ENCODE results near the gene AMH. TPM values are rescaled to one million over a fixed set of nuclear protein-coding genes. Genes with fewer than 3 reads are reported as not detected.

The AMH gene
- total and polyA plus RNA-seq, 2 of the 13 experiments (the other 11 are each of a cell fraction or from before 2014, with no cell fraction given), result 0.03 to 0.18 TPM

DNA sequence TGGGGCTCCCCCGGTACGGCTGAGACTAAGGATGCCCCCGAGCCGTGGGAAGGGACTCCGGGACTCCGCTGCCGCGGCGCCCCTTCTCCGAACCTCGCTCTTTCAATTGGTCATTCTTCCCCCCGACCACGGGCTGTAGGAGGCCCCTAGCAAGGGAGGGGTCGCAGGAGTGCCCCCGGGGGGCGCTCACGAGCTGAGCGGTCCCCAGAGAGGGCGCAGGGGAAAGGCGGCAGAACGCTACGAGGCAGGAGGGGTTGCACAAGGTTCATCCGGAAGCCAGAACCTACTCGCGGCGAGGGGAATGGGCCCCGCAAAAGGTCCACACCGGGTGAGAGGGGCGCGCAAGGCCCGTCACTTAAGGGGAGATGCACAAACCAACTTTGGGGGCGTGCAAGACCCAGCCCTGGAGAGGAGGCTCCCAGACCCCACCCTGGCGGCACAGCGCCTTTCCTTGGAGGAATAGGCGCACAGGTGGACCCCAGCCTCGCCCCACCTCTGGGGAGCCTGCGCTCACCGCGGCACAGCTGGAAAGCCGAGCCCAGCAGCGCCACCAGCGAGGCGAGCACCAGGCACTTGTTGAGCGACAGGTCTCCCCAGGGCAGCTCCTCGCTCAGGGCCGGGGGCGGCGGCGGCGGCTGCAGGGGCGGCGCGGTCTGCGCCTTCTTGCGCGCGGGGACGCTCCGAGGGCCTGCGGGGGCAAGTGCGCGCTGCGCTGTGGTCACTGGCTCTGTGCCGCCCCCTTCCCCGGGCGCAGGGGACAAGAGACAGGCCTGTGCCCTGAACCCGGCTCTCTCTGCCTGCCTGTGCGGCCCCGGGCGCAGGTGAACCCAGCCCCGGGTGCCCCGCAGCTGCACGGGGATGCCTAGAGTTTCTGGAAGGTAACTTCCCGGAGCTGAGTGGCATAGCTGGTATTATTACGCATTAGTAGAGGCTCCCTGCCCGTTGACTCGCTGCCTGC, 4.3 kb downstream of the AMH start (continued):
- peak; percentile 56 for TF ChIP-seq STAG1 (CRISPR knock-in tag; IDR thresholded peaks at IDR 0.05)
- TF ChIP-seq ZFP36L1 (CRISPR knock-in tag; IDR thresholded peaks at IDR 0.05), result peak; percentile 64; the same call in 1 of the 2 replicates
- TF ChIP-seq, protein P1, sequence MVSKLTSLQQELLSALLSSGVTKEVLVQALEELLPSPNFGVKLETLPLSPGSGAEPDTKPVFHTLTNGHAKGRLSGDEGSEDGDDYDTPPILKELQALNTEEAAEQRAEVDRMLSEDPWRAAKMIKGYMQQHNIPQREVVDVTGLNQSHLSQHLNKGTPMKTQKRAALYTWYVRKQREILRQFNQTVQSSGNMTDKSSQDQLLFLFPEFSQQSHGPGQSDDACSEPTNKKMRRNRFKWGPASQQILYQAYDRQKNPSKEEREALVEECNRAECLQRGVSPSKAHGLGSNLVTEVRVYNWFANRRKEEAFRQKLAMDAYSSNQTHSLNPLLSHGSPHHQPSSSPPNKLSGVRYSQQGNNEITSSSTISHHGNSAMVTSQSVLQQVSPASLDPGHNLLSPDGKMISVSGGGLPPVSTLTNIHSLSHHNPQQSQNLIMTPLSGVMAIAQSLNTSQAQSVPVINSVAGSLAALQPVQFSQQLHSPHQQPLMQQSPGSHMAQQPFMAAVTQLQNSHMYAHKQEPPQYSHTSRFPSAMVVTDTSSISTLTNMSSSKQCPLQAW (CRISPR knock-in tag; IDR thresholded peaks at IDR 0.05), result no peak
- TF ChIP-seq, protein P2, sequence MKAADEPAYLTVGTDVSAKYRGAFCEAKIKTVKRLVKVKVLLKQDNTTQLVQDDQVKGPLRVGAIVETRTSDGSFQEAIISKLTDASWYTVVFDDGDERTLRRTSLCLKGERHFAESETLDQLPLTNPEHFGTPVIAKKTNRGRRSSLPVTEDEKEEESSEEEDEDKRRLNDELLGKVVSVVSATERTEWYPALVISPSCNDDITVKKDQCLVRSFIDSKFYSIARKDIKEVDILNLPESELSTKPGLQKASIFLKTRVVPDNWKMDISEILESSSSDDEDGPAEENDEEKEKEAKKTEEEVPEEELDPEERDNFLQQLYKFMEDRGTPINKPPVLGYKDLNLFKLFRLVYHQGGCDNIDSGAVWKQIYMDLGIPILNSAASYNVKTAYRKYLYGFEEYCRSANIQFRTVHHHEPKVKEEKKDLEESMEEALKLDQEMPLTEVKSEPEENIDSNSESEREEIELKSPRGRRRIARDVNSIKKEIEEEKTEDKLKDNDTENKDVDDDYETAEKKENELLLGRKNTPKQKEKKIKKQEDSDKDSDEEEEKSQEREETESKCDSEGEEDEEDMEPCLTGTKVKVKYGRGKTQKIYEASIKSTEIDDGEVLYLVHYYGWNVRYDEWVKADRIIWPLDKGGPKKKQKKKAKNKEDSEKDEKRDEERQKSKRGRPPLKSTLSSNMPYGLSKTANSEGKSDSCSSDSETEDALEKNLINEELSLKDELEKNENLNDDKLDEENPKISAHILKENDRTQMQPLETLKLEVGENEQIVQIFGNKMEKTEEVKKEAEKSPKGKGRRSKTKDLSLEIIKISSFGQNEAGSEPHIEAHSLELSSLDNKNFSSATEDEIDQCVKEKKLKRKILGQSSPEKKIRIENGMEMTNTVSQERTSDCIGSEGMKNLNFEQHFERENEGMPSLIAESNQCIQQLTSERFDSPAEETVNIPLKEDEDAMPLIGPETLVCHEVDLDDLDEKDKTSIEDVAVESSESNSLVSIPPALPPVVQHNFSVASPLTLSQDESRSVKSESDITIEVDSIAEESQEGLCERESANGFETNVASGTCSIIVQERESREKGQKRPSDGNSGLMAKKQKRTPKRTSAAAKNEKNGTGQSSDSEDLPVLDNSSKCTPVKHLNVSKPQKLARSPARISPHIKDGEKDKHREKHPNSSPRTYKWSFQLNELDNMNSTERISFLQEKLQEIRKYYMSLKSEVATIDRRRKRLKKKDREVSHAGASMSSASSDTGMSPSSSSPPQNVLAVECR (CRISPR knock-in tag; IDR thresholded peaks at IDR 0.05; ENCODE audit: borderline replicate concordance), result peak; percentile 39
- TF ChIP-seq, protein P3, sequence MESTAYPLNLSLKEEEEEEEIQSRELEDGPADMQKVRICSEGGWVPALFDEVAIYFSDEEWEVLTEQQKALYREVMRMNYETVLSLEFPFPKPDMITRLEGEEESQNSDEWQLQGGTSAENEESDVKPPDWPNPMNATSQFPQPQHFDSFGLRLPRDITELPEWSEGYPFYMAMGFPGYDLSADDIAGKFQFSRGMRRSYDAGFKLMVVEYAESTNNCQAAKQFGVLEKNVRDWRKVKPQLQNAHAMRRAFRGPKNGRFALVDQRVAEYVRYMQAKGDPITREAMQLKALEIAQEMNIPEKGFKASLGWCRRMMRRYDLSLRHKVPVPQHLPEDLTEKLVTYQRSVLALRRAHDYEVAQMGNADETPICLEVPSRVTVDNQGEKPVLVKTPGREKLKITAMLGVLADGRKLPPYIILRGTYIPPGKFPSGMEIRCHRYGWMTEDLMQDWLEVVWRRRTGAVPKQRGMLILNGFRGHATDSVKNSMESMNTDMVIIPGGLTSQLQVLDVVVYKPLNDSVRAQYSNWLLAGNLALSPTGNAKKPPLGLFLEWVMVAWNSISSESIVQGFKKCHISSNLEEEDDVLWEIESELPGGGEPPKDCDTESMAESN (CRISPR knock-in tag; conservative IDR thresholded peaks at IDR 0.05), result 0 out of 2 replicates have a peak, but pooled peaks have one; percentile 43
- TF ChIP-seq, protein P4, sequence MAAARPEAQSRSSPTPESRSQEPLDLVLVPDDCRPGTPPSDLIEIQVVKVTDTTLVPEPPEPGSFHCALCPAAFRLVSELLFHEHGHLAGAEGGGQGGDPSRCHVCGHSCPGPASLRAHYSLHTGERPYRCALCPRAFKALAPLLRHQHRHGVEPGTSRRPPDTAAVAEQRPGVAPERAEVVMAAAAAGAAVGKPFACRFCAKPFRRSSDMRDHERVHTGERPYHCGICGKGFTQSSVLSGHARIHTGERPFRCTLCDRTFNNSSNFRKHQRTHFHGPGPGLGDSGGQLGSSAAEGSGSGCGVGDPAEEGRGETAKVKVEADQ (CRISPR knock-in tag; IDR thresholded peaks at IDR 0.05; ENCODE audit: borderline replicate concordance), result no peak
- 0 out of 2 replicates have a peak, but pooled peaks have one; percentile 3 for TF ChIP-seq ZNF264 (CRISPR knock-in tag; IDR thresholded peaks at IDR 0.05)
- TF ChIP-seq RARA (CRISPR knock-in tag; IDR thresholded peaks at IDR 0.05), result peak; percentile 37; the same call in 1 of the 2 replicates
- peak; percentile 61; the same call in 1 of the 2 replicates for TF ChIP-seq NR2C2 (CRISPR knock-in tag; IDR thresholded peaks at IDR 0.05; ENCODE audit: borderline replicate concordance)
- TF ChIP-seq MXD4 (CRISPR knock-in tag; IDR thresholded peaks at IDR 0.05), result peak; percentile 59; the same call in 1 of the 2 replicates
- TF ChIP-seq CBX5 (CRISPR knock-in tag; IDR thresholded peaks at IDR 0.05; ENCODE audit: borderline replicate concordance), result peak; percentile 35; the same call in 1 of the 2 replicates
- TF ChIP-seq RXRB (CRISPR knock-in tag; IDR thresholded peaks at IDR 0.05; ENCODE audit: borderline replicate concordance), result 0 out of 2 replicates have a peak, but pooled peaks have one; percentile 53
- 0 out of 2 replicates have a peak, but pooled peaks have one; percentile 32 for TF ChIP-seq ZNF557 (CRISPR knock-in tag; IDR thresholded peaks at IDR 0.05)
- TF ChIP-seq ZNF570 (CRISPR knock-in tag; IDR thresholded peaks at IDR 0.05; ENCODE audit: borderline replicate concordance), result no peak
- TF ChIP-seq ZNF619 (CRISPR knock-in tag; IDR thresholded peaks at IDR 0.05), result peak; percentile 22; the same call in 1 of the 2 replicates
- TF ChIP-seq SAP130 (CRISPR knock-in tag; IDR thresholded peaks at IDR 0.05; ENCODE audit: low read depth), result peak; percentile 55; the same call in 1 of the 2 replicates
- 0 out of 2 replicates have a peak, but pooled peaks have one; percentile 61 for TF ChIP-seq ZNF747 (CRISPR knock-in tag; IDR thresholded peaks at IDR 0.05; ENCODE audit: borderline replicate concordance)
- TF ChIP-seq, protein P5, sequence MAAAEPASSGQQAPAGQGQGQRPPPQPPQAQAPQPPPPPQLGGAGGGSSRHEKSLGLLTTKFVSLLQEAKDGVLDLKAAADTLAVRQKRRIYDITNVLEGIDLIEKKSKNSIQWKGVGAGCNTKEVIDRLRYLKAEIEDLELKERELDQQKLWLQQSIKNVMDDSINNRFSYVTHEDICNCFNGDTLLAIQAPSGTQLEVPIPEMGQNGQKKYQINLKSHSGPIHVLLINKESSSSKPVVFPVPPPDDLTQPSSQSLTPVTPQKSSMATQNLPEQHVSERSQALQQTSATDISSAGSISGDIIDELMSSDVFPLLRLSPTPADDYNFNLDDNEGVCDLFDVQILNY (CRISPR knock-in tag; conservative IDR thresholded peaks at IDR 0.05), result no peak

All from HepG2 (cell line).